AG04449 (cell line): ENCODE data around the gene RBM38.
"Not testable (repeated sequence)": the region's sequence is repeated elsewhere in the genome, so short reads cannot be mapped to it uniquely, and the experiment has no call there.

Experiments used
- CTCF ChIA-PET: fragments of 350-600 bp; formaldehyde crosslinking; extraction: SDS; loops from one replicate; lab custom pipeline; 2021; ENCODE audit warnings: antibody characterized with exemption; lab: Yijun Ruan, JAX
- POLR2A ChIA-PET: fragments of 400-600, 350-600 bp; formaldehyde crosslinking; extraction: SDS; loops from one replicate; lab custom pipeline; 2020; ENCODE audit warnings: antibody characterized with exemption, inconsistent platforms; lab: Yijun Ruan, JAX
- DNase-seq: peaks from one replicate; pipeline ENCODE4 v3.0.0-alpha.2; 2010; ENCODE audit warnings: low read depth, low spot score
- H3K4me3 ChIP-seq: 2 replicates; pipeline ENCODE4 v1.5.1; 2011; ENCODE audit warnings: low read depth, mild to moderate bottlenecking, control low read depth, low read length
- CTCF ChIP-seq: IDR thresholded peaks from one replicate; pipeline ENCODE4 v1.5.1; 2011; ENCODE audit warnings: mild to moderate bottlenecking, moderate library complexity, low read length, control low read depth, inconsistent platforms; ENCODE audit not compliant: insufficient read depth; ENCODE audit errors: missing control alignments

RBM38 gene

GRCh38 chr20:57417830-57418780 is 26.9 kb downstream of the RBM38 start:
- POLR2A ChIA-PET: no interaction called here
- no peak overlapping the region for H3K4me3 ChIP-seq
- no peak for TF ChIP-seq CTCF
- CTCF ChIA-PET: interaction anchor here (0.9 to 1.1 kb wide), 2 partner anchors 36 to 78 kb away, joined by 3 to 5 read pairs; no protein-coding TSS in a partner anchor
- no peak for DNase-seq

- CTCF ChIA-PET: interaction anchor here (1.1 kb wide), 1 partner anchor 37 kb away, joined by 5 read pairs; no protein-coding TSS in a partner anchor
- DNase-seq, H3K4me3 ChIP-seq, POLR2A ChIA-PET: not testable (repeated sequence)
Measured at GRCh38 chr20:57419479-57419878, 28.3 kb downstream of the RBM38 start.

- no peak overlapping the region for H3K4me3 ChIP-seq
- no peak for DNase-seq
- ChIA-PET CTCF (no interaction called here), POLR2A (no interaction called here)
- no peak for TF ChIP-seq CTCF
Measured at GRCh38 chr20:57420571-57421252, 29.5 kb downstream of the RBM38 start.

GRCh38 chr20:57421253-57422220 is 30.3 kb downstream of the RBM38 start:
- no peak for TF ChIP-seq CTCF
- no peak overlapping the region for H3K4me3 ChIP-seq
- ChIA-PET POLR2A (no interaction called here), CTCF (interaction anchor here (1.3 kb wide), 1 partner anchor 8 kb away, joined by 4 read pairs; no protein-coding TSS in a partner anchor)
- no peak for DNase-seq

GRCh38 chr20:57422254-57422653 is 31.1 kb downstream of the RBM38 start:
- TF ChIP-seq CTCF: no peak
- ChIA-PET POLR2A (no interaction called here), CTCF (interaction anchor here (1.3 kb wide), 1 partner anchor 9 kb away, joined by 4 read pairs; no protein-coding TSS in a partner anchor)
- no peak overlapping the region for H3K4me3 ChIP-seq
- no peak for DNase-seq

- CTCF ChIA-PET: no interaction called here
- no peak overlapping the region for H3K4me3 ChIP-seq
- POLR2A ChIA-PET: no interaction called here
- no peak for DNase-seq
- TF ChIP-seq CTCF: no peak
Measured at GRCh38 chr20:57425150-57426013, 34.2 kb downstream of the RBM38 start.
